ENCODE measurements around the gene MYO3B. TPM values are rescaled to one million over a fixed set of nuclear protein-coding genes. Genes with fewer than 3 reads are reported as not detected.

MYO3B gene
- polyA plus RNA-seq, 1 donor (not counting 4 experiments of a cell fraction or from before 2014, with no cell fraction given): 4.4 TPM

DNA sequence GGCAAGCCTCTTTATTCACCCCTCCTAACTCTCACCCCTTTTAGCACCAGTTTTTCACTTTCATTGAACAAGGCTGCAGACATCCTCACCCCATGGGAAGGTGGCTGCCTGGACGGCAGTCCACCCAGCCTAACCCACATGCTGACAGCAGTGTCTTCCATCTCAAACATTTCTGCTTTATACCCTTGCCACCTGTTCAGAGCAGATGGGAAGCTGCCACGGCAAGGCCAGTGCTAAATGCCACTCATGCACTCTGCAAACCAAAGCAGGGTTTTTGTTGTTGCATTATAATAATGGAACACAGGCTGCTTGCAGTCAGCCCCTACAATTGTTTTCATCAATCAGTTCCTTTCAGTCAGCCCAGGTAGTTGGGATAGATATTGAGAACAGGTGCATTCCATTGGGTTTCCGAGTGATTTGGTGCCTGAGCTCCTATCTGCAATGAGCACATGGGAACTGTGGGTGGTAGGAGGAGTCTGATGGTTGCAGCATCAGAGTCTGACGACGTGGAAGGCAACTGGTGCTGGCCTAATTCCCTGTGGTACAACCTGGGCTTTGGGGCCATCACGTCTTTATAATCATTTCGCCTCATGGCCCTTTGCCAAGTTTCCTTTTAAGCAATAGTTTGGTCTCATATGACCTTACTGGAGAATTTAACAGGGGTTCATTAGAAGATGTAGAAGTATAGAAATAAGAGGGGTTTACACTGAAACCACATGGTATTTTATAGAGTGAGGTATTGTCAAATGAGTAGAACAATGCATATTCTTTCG is 284.7 kb downstream of the MYO3B start:
- H3K9ac ChIP-seq (ENCODE audit: control insufficient read depth, extremely low read depth, insufficient read depth, low read length): no peak overlapping the region
- dilution Hi-C loops (cut with MboI; ENCODE audit: extremely low pct_ligation_motif_present, low sequenced_read_pairs): no loop called here
- H3K4me2 ChIP-seq (ENCODE audit: control insufficient read depth, extremely low read depth, insufficient read depth, low read depth, low read length): no peak overlapping the region
- no peaks in the 10 kb centered on the region for H3K4me1 ChIP-seq (ENCODE audit: control insufficient read depth, extremely low read depth, insufficient read depth, low read length)
- H4K20me1 ChIP-seq (ENCODE audit: control insufficient read depth, extremely low read depth, insufficient read depth, low read length): no peaks in the 10 kb centered on the region
- no peaks in the 10 kb centered on the region for H3K36me3 ChIP-seq (ENCODE audit: control insufficient read depth in 2 of 2, extremely low read depth in 1 of 2, insufficient read depth in 2 of 2, low read length in 2 of 2)
- DNase-seq (ENCODE audit: low read depth, low spot score): no peak
- no peaks in the 10 kb centered on the region for H3K9me3 ChIP-seq (ENCODE audit: control insufficient read depth, low read depth, low read length)
- H3K4me3 ChIP-seq (ENCODE audit: control insufficient read depth in 2 of 3, extremely low read depth in 1 of 3, insufficient read depth in 2 of 3, low read depth in 1 of 3, low read length in 3 of 3): no peak overlapping the region
- TF ChIP-seq, protein P1, sequence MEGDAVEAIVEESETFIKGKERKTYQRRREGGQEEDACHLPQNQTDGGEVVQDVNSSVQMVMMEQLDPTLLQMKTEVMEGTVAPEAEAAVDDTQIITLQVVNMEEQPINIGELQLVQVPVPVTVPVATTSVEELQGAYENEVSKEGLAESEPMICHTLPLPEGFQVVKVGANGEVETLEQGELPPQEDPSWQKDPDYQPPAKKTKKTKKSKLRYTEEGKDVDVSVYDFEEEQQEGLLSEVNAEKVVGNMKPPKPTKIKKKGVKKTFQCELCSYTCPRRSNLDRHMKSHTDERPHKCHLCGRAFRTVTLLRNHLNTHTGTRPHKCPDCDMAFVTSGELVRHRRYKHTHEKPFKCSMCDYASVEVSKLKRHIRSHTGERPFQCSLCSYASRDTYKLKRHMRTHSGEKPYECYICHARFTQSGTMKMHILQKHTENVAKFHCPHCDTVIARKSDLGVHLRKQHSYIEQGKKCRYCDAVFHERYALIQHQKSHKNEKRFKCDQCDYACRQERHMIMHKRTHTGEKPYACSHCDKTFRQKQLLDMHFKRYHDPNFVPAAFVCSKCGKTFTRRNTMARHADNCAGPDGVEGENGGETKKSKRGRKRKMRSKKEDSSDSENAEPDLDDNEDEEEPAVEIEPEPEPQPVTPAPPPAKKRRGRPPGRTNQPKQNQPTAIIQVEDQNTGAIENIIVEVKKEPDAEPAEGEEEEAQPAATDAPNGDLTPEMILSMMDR (optimal IDR thresholded peaks at IDR 0.05 in 1 of 3, IDR thresholded peaks at IDR 0.05 in 1 of 3, conservative IDR thresholded peaks at IDR 0.05 in 1 of 3; ENCODE audit: extremely low read depth in 1 of 3, insufficient read depth in 2 of 3, low read length in 3 of 3): no peak
- TF ChIP-seq EZH2 (IDR thresholded peaks at IDR 0.05; ENCODE audit: low read length): no peak
- H2AFZ ChIP-seq (ENCODE audit: control insufficient read depth, low read length): no peak overlapping the region
- no peaks in the 10 kb centered on the region for H3K9me1 ChIP-seq (ENCODE audit: control insufficient read depth, extremely low read depth, insufficient read depth, low read length)
- no peaks in the 10 kb centered on the region for H3K27me3 ChIP-seq (ENCODE audit: control insufficient read depth, extremely low read depth, insufficient read depth, low read length)
- H3K27ac ChIP-seq (ENCODE audit: control insufficient read depth, insufficient read depth, low read length): no peak overlapping the region
- H3K79me2 ChIP-seq (ENCODE audit: control insufficient read depth, insufficient read depth, low read length): no peaks in the 10 kb centered on the region
- no peak for FAIRE-seq

DNA sequence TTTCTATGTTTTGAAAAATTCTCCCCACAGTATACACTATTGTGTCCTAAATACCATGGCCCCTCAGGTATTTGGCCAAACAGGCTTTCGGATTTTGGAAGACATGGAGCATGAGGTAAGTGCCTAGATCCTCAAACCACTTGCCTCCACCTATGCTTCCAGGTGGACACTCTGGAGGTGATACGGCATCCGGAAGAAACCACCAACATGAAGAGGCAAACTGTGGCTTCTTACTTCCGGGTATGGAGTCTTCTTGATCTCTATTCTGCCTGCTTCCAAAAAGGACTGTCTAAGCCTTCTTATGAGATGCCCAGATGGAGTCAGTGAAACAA is 285.2 kb downstream of the MYO3B start:
- dilution Hi-C loops (cut with MboI; ENCODE audit: extremely low pct_ligation_motif_present, low sequenced_read_pairs): no loop called here
- no peak for FAIRE-seq
- H4K20me1 ChIP-seq (ENCODE audit: control insufficient read depth, extremely low read depth, insufficient read depth, low read length): no peaks in the 10 kb centered on the region

More for the DNA sequence above, 285.2 kb downstream of the MYO3B start:
- no peak for DNase-seq (ENCODE audit: low read depth, low spot score)
- H3K4me2 ChIP-seq (ENCODE audit: control insufficient read depth, extremely low read depth, insufficient read depth, low read depth, low read length): no peak overlapping the region
- H3K9ac ChIP-seq (ENCODE audit: control insufficient read depth, extremely low read depth, insufficient read depth, low read length): no peak overlapping the region
- no peaks in the 10 kb centered on the region for H3K36me3 ChIP-seq (ENCODE audit: control insufficient read depth in 2 of 2, extremely low read depth in 1 of 2, insufficient read depth in 2 of 2, low read length in 2 of 2)
- H3K79me2 ChIP-seq (ENCODE audit: control insufficient read depth, insufficient read depth, low read length): no peaks in the 10 kb centered on the region
- H3K27me3 ChIP-seq (ENCODE audit: control insufficient read depth, extremely low read depth, insufficient read depth, low read length): no peaks in the 10 kb centered on the region
- no peaks in the 10 kb centered on the region for H3K9me3 ChIP-seq (ENCODE audit: control insufficient read depth, low read depth, low read length)
- peaks cover under 1% of the 10 kb centered on the region for H3K4me1 ChIP-seq (ENCODE audit: control insufficient read depth, extremely low read depth, insufficient read depth, low read length)
- H3K9me1 ChIP-seq (ENCODE audit: control insufficient read depth, extremely low read depth, insufficient read depth, low read length): no peaks in the 10 kb centered on the region
- no peak overlapping the region for H3K27ac ChIP-seq (ENCODE audit: control insufficient read depth, insufficient read depth, low read length)
- no peak overlapping the region for H3K4me3 ChIP-seq (ENCODE audit: control insufficient read depth in 2 of 3, extremely low read depth in 1 of 3, insufficient read depth in 2 of 3, low read depth in 1 of 3, low read length in 3 of 3)
- H2AFZ ChIP-seq (ENCODE audit: control insufficient read depth, low read length): no peak overlapping the region
- TF ChIP-seq, protein P1 (optimal IDR thresholded peaks at IDR 0.05 in 1 of 3, IDR thresholded peaks at IDR 0.05 in 1 of 3, conservative IDR thresholded peaks at IDR 0.05 in 1 of 3; ENCODE audit: extremely low read depth in 1 of 3, insufficient read depth in 2 of 3, low read length in 3 of 3): no peak
- TF ChIP-seq EZH2 (IDR thresholded peaks at IDR 0.05; ENCODE audit: low read length): no peak
